ENCODE measurements around the gene COMMD9.

The COMMD9 gene

GRCh38 chr11:36222831-36223635 lies 66.2 kb downstream of the COMMD9 start:
- no peak overlapping the region for H3K4me3 ChIP-seq (ENCODE audit: low read depth, low read length)
- H3K36me3 ChIP-seq (ENCODE audit: control insufficient read depth, insufficient read depth, low read length), result no peaks in the 10 kb centered on the region
- no peaks in the 10 kb centered on the region for H3K9me3 ChIP-seq (ENCODE audit: control insufficient read depth, insufficient read depth, low read length)
- H3K4me1 ChIP-seq (ENCODE audit: control insufficient read depth, insufficient read depth, low read length), result no peaks in the 10 kb centered on the region
- no peak overlapping the region for H3K9ac ChIP-seq (ENCODE audit: low read depth, low read length)
- H3K27me3 ChIP-seq (ENCODE audit: control insufficient read depth, insufficient read depth, low read length), result no peaks in the 10 kb centered on the region
- no peak overlapping the region for H3K27ac ChIP-seq (ENCODE audit: low read depth, low read length)

Data from HUES48 (cell line).